IPS-NIHi7 (cell line): ENCODE measurements around the gene AADACL4.
"Not testable (repeated sequence)": the region's sequence is repeated elsewhere in the genome, so short reads cannot be mapped to it uniquely, and the experiment has no call there.

Source experiments
- DNase-seq: peaks from one replicate; pipeline ENCODE4 v3.0.0; 2012; ENCODE audit warnings: mixed read lengths; ENCODE audit errors: extremely low spot score

AADACL4 gene

DNA sequence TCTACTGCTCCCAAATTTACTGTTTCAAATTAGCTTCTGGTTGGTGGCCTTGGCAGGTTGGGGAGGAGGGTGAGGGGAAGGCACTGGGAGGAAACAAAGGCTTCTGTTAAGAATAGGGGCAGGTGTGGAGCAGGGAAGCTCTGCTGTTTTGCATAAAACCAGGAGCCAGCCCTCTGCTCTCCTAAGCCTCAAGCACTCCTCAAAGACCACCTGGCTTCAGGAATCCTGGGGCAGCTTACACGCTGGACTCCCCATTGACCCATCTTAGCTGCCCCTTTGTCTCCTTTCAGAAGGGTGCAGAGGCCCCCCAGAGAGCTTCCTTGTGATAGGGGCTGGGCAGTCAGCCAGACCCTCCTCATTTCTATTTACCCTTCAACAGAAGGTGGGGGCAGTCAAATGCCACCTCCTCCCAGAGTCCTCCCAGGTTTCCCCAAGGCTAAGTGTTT is 14.4 kb upstream of the AADACL4 start:
- peak; percentile 50 for DNase-seq

DNA sequence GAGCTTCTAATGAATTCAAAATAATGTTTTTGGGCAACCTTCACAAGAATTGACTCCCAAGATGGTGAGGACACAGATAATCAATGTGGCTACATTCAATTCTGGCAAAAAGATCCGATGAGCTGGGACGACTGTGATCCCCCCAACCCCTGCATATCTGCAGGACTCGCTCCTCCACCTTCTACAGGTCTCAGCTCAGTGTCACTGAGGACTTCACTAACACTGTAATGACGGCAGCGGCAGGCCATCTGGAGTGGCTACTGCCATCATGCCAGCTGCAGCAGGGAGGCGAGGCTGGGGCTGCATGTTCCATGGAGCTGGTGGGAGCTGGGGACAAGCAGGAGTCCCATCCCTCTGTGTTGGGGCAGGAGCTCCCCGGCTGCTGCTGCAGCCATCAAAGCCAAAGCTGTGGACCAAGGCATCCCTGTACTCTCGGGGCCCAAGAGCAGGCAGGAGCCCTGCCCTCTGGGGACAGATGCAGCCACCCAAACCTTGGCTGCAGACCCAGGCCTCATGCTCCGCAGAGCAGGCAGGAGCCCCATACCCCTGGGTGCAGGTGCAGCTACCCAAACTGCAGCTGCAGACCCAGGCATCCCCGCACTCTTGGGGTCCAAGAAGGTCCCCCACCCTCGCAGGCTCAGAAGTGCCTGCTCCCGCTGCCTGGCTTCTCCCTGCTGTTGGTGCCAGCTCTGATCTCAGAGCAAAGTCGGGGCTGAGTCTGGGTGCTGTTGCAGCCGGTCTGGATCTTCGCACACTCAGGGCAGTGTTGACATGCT is 13.7 kb upstream of the AADACL4 start:
- DNase-seq = peak; percentile 1

DNA sequence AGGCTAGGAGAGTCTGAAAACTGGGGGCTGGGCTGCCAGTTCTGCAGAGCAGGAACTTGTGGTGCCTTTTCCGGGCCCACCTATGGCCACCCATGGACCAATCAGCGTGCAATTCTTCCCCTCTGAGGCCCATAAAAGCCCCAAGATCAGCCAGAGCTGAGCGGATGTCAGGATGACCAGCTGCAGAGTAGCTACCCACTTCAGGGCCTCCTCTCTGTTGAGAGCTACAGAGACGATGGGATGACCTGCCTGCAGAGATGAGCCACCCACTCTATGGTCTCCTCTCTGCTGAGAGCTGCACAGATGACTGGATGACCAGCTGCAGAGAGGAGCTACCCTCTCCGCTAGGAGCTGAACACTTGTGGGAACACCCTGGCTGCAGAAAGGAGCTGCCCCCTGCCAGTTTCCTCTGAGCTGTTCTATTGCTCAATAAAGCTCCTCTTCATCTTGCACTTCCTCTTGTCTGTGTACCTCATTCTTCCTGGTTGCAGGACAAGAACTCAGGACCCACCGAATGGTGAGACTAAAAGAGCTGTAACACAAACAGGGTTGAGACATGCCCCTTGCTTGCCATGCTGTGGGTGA is 12.8 kb upstream of the AADACL4 start:
- no peak for DNase-seq

DNA sequence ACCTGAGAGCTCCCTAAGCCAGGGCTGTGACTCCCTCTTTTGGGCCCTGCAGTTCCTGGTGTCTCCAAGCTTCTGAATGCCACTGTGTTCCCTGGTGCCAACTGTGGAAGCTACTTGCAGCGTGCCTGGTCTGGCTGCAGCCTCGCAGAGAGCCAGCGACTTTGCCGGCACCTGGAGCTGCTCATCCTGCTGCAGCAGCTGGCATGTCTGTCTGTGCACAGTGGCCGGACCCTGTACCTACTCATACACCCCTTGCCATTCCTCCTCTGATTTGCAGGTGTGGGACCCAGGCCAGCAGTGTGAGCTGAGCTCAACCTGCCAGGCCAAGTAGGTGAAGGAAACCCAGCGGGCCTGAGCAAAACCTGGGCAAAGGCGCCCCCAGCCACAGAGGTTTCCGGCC is 12.3 kb upstream of the AADACL4 start:
- DNase-seq = no peak

DNA sequence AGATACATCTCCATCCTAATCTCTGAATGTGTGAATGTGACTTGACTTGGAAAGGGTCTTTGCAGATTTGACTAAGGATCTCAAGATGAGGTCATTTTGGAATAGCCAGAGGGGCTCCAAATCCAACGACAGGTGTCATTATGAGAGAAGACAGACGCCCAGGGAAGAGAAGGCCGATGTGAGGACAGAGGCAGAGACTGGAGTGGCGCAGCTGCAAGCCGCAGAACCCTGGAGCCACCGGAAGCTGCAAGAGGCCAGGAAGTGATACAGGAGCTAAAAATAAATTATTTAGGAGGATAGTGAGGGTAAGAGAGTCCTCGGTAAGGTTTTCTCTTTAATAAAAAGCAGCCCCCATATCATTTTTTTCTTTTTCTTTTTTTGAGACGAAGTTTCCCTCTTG is 9.7 kb upstream of the AADACL4 start:
- DNase-seq = no peak

DNA sequence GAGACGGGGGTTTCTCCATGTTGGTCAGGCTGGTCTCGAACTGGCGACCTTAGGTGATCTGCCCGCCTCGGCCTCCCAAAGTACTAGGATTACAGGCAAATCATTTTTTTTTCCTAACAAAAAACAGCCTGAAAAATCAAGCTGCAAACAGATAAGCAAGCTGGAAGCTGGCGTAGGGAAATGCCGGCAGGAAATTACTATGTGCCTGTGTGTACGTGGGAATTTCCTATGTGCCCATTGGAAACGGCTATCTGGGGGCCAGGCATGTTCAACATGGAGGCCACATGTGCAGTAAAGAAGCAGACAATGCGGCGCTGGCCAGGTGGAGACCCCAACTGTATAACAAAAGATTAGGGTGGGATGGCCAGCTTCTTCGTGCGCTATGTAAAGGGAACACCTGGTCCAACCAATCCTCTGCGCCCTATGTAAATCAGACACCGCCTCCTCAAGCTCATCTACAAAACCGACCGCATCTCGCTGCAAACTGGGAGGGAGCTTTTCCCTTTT is 9.1 kb upstream of the AADACL4 start:
- no peak for DNase-seq

DNA sequence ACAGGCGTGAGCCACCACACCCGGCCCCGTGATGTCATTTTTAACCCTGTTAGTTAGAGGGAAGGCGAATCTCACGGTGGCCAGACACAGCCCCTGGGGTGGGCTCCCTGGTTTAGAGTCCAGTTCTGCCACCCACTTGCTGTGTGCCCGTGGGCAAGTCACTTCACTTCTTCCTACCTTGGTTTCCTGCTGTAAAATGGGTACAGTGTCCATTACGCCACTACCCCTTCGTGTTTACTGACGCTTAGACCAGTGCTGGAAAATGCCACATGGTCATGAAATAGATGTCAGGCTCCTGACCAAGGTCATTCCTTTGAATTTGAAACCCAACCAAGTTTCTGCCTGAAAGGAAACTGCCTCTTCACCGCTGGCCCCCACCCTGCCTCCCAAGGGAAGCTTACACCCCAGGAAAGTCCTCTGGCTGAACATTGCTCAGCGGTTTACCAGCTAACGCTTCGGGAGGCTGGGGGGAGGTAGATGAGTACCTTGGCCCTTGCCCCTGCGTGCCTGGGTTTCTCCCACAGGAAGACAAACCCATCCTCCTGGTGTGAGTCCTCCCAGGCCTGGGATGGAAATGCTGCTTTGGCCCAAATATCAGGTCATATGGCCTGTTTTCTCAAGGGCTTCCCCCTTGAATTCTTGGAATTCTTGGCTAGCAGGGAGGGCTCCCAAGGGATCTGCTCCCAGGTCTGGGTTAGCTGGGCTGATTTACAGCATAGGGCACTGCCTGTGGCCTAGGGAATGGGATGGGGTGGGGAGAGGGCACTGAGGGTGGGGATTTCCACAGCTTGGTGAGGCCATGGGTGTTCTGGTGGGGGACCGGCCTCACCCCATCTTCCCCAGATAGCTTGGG is 7.6 kb upstream of the AADACL4 start:
- peak; percentile 66 for DNase-seq

DNA sequence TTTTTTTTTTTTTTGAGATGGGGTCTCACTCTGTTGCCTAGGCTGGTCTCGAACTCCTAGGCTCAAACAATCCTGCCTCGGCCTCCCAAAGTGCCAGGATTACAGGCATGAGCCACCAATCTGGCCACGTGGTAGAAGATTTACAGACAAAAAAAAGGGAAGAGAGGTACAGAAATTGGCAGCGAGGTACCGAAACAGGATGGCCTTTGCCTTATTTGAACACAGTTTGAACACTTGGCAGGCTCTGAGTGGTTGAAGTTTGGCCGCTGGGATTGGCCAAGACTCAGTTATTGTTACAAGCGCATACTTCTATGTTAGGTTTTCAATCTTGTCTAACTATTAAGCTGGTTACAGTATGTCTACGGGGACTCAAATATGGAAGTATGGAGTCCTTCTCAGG is 6.2 kb upstream of the AADACL4 start:
- DNase-seq = no peak

DNA sequence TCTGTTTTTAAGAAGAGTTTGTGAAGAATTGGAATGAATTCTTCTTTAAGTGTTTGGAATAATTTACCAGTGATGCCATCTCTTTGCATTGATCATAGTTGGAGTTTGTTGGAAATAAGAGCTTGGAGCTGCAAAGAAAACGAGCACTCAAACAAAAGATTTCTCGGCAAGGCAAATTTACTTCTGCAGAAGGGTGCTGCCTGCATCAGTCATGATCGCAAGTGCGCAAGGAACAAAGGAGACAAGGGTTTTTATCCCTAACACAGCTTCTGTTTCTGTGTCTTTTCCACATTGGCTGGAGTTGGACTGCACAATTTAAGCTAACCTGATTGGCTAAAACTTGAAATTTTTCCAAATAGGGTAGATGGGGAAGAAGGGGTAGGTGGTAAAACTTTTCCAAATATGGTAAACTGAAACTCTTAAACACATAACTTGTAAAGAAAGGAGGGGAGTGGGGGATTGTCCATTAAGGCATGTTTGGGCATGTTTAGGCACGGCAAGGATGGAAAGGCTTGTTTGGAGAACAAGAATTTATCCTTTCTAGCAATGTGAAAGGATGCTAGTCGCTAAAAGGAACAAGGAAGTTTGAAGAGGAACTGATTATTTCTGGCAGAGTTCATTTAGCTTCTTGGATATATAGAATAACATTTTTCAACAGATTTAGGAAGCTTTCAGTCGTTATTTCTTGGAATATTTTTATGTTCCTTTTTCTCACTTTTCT is 3.5 kb upstream of the AADACL4 start:
- DNase-seq = no peak

DNA sequence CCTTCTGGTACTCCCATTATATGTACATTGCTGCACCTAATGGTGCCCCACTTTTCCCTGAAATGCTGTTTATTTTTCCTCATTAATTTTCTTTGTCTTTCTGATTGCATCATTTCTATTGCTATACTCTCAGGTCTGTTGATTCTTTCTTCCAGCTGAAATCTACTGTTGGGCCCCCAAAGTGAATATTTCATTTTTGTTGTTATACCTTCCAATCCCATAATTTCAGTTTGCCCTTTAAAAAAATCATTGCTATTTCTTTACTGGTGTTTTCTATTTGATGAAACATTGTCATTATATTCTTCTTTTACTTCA is 3.0 kb upstream of the AADACL4 start:
- no peak for DNase-seq

DNA sequence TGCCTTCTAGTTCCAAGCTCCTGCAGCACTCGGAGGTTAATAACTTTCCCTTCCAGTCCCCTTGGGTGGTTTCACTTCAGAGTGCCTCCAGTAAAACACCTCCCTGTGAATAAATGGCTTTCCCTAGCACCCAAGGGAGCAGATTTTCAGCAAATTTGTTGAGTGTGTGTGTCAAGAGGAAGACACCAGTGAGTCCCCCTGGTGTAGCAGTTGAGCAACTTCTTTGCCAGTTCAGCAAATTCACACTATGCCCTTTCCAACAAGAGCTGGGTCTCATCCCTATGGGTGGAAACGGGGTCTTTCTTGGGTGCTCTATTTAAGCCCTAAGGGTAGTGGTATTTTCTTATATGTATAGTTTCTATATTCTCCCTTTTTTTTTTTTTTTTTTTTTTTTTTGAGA is 806 bp upstream of the AADACL4 start:
- no peak for DNase-seq

DNA sequence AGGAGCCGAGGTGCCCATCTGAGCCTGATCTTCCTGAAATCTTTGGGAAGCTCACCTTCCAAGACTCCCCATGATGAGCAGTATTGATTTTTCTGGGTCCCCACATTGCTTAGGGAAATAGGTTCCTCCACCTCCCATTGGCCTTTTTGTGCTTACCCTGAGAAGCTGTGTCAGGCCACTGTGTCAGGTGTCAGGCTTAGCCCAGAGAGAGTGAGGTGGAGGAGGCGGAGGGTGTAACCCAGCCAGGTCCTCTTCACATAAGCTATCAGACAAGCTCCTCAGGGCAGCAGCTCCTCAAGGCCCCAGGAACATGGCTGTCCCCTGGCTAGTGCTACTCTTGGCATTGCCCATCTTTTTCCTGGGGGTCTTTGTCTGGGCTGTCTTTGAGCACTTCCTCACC is 352 bp downstream of the AADACL4 start:
- DNase-seq = no peak

DNA sequence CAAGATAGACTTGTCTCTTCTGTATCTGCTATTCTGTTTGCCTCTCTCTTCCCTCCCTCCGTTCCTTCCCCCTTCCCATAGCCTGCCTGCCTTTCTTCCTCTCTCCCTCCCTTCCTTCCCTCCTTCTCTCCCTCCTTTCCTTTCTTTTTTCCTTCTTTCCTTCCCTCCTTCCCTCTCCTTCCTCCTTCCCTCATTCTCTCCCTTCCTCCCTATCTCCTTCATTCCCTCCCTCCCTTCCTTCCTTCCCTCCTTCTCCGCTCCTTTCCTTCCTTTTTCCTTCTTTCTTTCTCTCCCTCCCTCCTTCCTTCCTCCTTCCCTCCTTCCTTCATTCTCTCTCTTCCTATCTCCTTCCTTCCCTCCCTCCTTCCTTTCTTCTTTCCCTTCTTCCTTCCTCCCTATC is 944 bp downstream of the AADACL4 start:
- DNase-seq = no peak

DNA sequence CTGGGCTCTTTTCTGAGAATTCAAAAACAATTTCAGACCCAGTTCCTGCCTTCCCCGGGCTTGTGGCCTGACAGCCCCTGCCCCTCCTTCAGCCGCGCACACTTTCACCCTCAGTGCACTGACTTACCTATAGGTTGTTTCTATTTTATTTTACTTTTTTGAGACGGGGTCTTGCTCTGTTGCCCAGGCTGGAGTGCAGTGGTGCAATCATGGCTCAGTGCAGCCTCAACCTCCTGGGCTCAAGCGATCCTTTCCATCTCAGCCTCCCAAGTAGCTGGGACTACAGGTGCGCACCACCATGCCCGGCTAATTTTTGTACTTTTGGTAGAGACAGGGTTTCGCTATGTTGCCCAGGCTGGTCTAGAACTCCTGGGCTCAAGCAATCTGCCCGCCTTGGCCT is 1.5 kb downstream of the AADACL4 start:
- DNase-seq = not testable (repeated sequence)

DNA sequence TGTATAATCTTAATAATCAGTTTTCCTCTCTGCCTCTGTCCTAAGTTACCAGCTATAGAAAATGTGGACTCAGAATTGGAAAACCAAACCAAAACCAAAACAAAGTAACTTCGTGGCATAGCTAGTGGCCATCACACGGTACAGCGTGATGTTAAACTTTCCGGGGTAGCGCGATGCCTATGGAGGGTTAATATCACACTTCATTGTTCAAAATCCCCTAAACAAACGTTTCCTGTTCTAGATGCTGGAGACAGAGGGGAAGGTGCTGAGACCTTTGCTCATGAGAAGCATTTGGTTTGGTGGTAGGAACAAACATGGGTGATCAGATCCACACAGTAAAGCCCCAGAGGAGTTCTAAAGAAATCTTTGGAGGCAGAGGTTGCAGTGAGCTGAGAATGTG is 4.9 kb downstream of the AADACL4 start:
- DNase-seq = no peak

DNA sequence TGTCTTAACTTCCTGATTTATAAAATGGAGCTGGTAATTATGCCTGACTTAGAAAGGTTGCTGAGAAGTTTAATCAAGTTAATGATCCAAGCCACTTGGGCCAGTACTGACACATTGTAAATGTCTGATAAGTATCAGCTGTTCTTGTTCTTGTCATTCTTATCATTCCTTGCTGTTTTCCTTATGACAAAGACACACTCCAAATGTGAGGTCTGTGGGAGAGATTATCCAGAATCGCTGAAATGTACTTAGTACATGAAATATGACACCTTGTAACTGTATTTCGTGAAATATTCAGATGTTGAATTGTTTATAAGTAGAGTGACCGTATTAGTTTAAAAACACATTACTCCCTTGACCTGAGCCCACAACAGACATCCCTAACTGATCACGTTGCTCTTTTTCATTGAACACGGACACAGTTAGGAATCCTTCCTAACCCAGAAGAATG is 6.1 kb downstream of the AADACL4 start:
- DNase-seq = no peak

DNA sequence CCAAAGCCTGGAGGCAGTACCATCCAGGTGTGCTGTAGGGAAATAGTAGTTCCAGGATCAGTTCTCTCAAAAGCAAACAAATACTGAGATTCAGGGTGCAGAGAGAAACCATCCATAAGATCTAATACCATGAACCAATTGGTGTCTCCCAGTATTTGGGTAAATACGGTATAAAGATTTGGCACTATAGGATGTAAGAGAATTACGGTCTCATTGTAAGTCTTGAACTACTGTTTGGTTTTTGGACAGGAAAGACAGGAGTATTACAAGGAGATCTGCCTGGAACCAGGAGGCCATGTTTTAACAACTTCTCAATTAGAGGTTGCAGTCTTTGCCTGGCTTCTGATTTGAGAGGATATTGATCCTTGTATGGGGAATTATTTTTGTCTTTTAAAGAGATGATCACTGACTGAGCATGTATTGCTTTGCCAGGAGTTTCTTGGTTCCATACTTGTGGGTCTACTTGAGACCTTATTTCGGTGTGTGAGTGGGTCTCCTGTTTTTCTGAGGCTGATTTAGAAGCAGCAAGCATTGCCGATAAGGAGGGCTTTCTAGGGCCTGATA is 10.2 kb downstream of the AADACL4 start:
- no peak for DNase-seq

DNA sequence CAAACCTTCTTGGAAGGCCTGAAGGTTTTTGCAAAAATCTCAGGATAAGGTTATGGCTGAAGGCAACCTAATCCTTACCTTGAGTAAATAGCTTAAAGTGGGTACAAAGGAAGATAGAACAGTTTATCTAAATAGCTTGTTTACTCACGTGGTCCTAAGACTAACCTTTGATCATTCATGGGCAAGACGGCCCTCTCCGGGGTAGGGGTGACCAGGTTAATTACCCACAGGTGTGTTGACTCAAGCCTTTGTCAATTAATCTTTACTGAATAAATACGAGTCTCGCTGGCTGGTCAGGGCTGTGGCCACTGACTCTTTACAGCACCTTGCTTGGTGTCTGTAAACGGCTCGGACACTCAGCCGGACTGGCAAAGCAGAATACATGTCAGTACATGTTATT is 10.8 kb downstream of the AADACL4 start:
- no peak for DNase-seq

DNA sequence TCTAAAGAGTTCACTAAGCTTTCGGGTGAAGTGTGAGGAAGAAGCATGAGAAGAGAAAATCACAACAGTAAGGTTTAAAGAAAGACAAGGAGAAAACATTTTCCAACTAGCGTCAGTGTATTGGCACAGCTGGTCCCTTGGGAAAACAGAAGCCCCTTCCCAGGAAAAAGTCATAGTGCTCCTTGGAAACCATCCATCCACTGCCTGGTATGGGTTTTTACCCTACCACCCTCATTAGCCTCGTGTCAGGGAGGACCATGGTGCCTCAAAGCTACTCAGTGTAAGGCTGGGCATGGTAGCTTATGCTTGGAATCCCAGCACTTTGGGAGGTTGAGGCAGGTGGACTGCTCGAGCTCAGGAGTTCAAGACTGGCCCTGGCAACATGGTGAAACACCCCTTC is 12.7 kb downstream of the AADACL4 start:
- no peak for DNase-seq

DNA sequence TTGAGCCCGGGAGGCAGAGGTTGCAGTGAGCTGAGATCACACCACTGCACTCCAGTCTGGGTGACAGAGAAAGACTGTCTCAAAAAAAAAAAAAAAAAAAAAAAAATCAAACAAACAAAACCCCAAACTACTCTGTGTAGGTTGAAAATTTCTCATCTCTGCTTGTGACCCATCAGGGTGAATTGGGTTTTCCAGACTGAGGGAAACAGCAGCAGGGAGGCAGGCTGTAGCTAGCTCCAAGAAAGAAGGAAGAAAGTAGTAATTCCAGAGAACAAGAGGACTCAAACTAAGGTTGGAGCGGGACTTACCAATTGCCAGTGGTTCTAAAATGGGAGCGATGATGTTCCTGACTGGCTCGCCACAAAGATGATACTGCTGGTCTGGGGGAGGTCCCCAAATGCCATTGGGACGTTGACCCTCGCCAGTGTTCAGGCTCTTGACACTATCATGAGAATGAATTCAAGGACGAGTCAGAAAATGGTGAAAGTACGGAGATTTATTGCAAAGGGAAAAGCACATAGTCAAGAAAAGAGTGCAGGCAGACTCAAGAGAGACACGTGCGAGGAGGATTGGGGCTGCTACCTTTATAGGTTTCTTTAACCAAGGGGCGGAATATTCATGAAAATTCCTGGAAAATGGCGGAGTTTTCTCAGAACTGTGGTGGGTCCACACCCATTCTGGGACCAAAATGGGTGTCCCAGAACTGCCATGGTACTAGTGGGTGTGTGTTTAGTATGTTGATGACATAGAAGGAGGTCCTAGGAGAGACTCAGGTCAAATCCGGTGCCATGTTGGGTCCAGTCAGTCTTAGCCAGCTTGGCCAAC is 13.4 kb downstream of the AADACL4 start:
- no peak for DNase-seq
